ENCODE data around the gene LMF1.

LMF1 gene

DNA sequence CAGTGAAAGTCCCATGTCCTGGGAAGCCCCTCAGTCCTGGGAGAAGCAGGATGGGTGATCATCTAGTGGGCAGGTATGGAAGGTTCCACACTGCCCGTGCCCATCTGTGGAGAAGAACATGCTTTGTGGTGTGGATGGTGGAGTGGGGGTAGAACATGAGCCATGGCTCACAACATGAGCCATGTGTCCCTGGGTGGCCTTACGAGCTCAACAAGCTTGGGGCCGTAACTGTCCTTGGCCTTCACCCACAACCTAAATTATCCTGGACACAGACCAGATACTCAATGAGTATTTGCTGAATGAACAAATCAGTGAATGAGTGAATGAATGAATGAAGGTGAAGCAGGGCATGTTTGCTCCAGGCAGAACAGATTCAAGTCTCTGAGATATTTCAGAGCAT is 24.3 kb upstream of the LMF1 start:
- H3K36me3 Mint-ChIP-seq (ENCODE audit: low read depth) = no peaks in the 10 kb centered on the region
- no peaks in the 10 kb centered on the region for H3K9me3 Mint-ChIP-seq
- H3K27ac Mint-ChIP-seq = peak overlapping the region in 1 of 3 experiments; percentile 20
- peaks cover 16% of the 10 kb centered on the region for H3K4me1 Mint-ChIP-seq
- peak overlapping the region in 1 of 3 experiments; percentile 49 for H3K4me3 Mint-ChIP-seq
- peaks cover 24% of the 10 kb centered on the region for H3K27me3 Mint-ChIP-seq (ENCODE audit: low read depth)
- TF ChIP-seq, protein P1, sequence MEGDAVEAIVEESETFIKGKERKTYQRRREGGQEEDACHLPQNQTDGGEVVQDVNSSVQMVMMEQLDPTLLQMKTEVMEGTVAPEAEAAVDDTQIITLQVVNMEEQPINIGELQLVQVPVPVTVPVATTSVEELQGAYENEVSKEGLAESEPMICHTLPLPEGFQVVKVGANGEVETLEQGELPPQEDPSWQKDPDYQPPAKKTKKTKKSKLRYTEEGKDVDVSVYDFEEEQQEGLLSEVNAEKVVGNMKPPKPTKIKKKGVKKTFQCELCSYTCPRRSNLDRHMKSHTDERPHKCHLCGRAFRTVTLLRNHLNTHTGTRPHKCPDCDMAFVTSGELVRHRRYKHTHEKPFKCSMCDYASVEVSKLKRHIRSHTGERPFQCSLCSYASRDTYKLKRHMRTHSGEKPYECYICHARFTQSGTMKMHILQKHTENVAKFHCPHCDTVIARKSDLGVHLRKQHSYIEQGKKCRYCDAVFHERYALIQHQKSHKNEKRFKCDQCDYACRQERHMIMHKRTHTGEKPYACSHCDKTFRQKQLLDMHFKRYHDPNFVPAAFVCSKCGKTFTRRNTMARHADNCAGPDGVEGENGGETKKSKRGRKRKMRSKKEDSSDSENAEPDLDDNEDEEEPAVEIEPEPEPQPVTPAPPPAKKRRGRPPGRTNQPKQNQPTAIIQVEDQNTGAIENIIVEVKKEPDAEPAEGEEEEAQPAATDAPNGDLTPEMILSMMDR (IDR thresholded peaks at IDR 0.05; ENCODE audit: unreplicated experiment in 3 of 3) = no peak

DNA sequence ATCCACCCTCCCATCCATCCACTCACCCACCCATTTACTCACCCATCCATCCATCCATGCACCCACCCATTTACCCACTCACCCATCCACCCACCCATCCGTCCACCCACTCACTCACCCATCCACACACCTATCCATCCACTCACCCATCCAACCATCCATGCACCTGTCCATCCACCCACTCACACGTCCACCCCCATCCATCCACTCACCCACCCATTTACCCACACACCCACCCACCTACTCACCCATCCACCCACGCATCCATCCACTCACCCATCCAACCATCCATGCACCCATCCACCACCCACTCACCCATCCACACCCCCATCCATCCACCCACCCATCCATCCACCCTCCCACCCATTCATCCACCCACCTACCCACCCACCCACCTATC is 22.9 kb upstream of the LMF1 start:
- TF ChIP-seq, protein P1 (IDR thresholded peaks at IDR 0.05; ENCODE audit: unreplicated experiment in 3 of 3) = no peak
- H3K27me3 Mint-ChIP-seq (ENCODE audit: low read depth) = peaks cover 28% of the 10 kb centered on the region
- no peak overlapping the region for H3K4me3 Mint-ChIP-seq
- no peaks in the 10 kb centered on the region for H3K9me3 Mint-ChIP-seq
- no peak overlapping the region for H3K27ac Mint-ChIP-seq
- no peaks in the 10 kb centered on the region for H3K36me3 Mint-ChIP-seq (ENCODE audit: low read depth)
- peaks cover 17% of the 10 kb centered on the region for H3K4me1 Mint-ChIP-seq

DNA sequence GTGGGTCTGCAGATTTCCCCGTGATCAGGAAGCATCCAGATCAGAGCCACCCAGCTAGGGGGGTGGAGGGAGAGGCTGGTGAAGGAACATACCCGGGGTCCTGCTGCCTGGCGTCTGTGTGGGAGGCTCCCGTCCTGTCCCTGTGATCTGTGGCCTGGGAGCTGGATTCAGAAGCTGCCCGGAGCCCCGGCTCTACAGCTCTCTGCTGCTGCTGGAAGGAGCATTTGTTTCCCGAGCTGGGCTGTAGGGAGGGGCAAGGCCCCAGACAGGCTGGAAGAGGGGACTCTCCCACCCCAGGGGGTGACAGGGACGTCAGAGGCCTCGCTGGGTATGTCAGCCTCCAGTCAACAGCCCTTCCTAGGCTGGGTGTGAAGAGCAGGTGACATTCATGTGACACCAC is 21.0 kb upstream of the LMF1 start:
- H3K9me3 Mint-ChIP-seq = no peaks in the 10 kb centered on the region
- H3K27me3 Mint-ChIP-seq (ENCODE audit: low read depth) = peaks cover 31% of the 10 kb centered on the region
- no peak overlapping the region for H3K4me3 Mint-ChIP-seq
- TF ChIP-seq, protein P1 (IDR thresholded peaks at IDR 0.05; ENCODE audit: unreplicated experiment in 3 of 3) = no peak
- peaks cover 25% of the 10 kb centered on the region for H3K4me1 Mint-ChIP-seq
- no peak overlapping the region for H3K27ac Mint-ChIP-seq
- no peaks in the 10 kb centered on the region for H3K36me3 Mint-ChIP-seq (ENCODE audit: low read depth)

DNA sequence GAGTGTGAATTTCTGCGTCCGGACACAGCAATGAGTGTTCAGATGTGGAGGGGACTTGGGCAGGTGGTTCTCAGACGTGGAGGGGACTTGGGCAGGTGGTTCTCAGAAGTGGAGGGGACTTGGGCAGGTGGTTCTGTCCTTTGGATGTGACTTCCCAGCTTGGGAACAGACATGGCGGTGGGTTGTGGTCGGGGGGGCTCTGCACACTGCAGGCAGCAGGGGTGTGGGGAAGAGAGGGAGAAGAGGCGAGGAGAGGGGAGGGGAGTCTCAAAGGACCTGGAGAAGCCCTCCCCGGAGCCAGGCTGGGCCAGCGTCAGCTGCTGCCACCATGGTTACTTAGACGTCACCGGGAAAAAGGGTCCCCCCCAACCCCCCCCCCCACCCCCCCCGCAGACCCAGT is 20.6 kb upstream of the LMF1 start:
- Mint-ChIP-seq H3K9me3 (no peaks in the 10 kb centered on the region), H3K36me3 (ENCODE audit: low read depth) (no peaks in the 10 kb centered on the region), H3K27ac (no peak overlapping the region), H3K4me1 (peaks cover 24% of the 10 kb centered on the region), H3K27me3 (ENCODE audit: low read depth) (peaks cover 26% of the 10 kb centered on the region), H3K4me3 (no peak overlapping the region)
- TF ChIP-seq, protein P1 (IDR thresholded peaks at IDR 0.05; ENCODE audit: unreplicated experiment in 3 of 3) = no peak

DNA sequence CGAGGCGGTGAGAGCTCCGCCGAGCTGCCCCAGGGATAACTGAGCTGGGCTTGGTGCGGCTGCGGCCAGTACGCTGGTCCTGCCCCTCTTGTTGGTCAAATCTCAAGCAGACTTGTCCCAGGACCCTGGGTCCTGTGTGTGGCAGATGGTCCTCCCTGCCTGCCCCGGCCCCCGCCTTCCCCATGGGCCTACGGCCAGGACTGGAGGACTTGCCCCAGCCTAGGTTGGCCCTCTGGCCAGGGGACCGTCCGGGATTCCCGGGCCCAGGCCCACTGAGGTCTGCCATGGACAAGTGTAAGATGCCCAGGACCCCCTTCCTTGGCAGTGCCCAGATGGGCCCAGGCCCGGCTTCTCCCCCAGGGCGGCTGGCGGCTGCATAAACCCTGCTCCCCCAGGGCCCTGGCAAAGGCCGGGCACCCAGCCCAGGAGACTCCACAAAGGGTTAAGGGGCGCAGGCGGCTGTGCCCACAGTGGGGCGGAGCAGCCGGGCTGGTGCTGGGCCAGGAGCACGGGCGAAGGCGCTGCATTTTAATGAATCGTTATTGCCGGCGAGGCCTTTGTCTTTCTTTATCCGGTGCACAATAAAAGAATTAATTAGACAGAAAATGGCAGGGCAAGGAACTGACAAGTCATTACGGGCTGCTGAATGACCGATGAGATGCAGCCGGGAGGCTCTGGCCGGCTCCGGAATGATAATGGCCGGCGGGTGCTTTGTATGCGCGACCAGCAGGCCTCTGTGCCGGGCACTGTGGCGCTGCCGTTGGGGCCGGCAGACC is 19.9 kb upstream of the LMF1 start:
- Mint-ChIP-seq H3K4me1 (peaks cover 25% of the 10 kb centered on the region), H3K4me3 (no peak overlapping the region), H3K36me3 (ENCODE audit: low read depth) (peaks cover 4% of the 10 kb centered on the region), H3K27ac (no peak overlapping the region), H3K27me3 (ENCODE audit: low read depth) (peaks cover 21% of the 10 kb centered on the region), H3K9me3 (no peaks in the 10 kb centered on the region)
- TF ChIP-seq, protein P1 (IDR thresholded peaks at IDR 0.05; ENCODE audit: unreplicated experiment in 3 of 3) = no peak

DNA sequence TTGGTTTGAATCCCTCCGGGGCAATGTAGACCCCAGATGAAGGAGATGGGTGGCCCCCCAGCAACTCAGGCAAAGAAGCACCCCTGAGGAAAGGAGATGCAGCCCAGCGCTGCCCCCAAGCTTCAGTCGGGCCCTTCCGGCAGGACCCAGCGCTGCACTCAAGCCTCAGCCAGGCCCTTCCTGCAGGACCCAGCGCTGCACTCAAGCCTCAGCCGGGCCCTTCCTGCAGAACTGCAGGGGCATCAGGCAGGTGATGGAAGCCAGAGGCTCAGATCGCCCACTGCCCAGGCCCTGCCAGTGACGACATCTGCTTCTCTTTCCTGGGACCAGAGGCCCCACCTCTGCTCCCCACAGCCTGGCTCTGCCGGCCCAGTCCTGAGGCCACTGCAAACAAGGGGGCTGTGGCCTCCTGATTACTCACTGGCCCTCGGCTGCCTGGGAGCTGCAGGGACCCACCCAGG is 18.6 kb upstream of the LMF1 start:
- Mint-ChIP-seq H3K9me3 (no peaks in the 10 kb centered on the region), H3K27ac (no peak overlapping the region), H3K4me3 (no peak overlapping the region), H3K36me3 (ENCODE audit: low read depth) (peaks cover 6% of the 10 kb centered on the region), H3K27me3 (ENCODE audit: low read depth) (peaks cover 10% of the 10 kb centered on the region), H3K4me1 (peaks cover 23% of the 10 kb centered on the region)
- TF ChIP-seq, protein P1 (IDR thresholded peaks at IDR 0.05; ENCODE audit: unreplicated experiment in 3 of 3) = no peak
